ACHN (cell line): ENCODE data around the gene MRC1.

Experiments used
- DNase-seq: peaks from one replicate; pipeline ENCODE4 v3.0.0-alpha.2; 2015
- in situ Hi-C: cut with HindIII; loops from 2 replicates; pipeline ENCODE4 v1.10.0; 2017; ENCODE audit warnings: low sequenced_read_pairs, low pct_ligation_motif_present, low pct_unique_long_range_greater_than_20kb

Gene MRC1

GRCh38 chr10:17835688-17836087, 26.5 kb downstream of the MRC1 start:
- peak; percentile 95 for DNase-seq

GRCh38 chr10:17836942-17837341, 27.8 kb downstream of the MRC1 start:
- in situ Hi-C loops, result no loop called here
- DNase-seq, result peak; percentile 9

More at GRCh38 chr10:17835688-17836087, 26.5 kb downstream of the MRC1 start:
- in situ Hi-C loops, result no loop called here

GRCh38 chr10:17838080-17838648, 29.0 kb downstream of the MRC1 start:
- in situ Hi-C loops, result no loop called here

GRCh38 chr10:17841050-17841449, 31.9 kb downstream of the MRC1 start:
- in situ Hi-C loops, result no loop called here
- no peak for DNase-seq

More at GRCh38 chr10:17838080-17838648, 29.0 kb downstream of the MRC1 start:
- DNase-seq, result no peak

GRCh38 chr10:17842641-17843040, 33.5 kb downstream of the MRC1 start:
- in situ Hi-C loops, result no loop called here
- DNase-seq, result no peak

- in situ Hi-C loops, result no loop called here
- DNase-seq, result peak; percentile 31
Measured at GRCh38 chr10:17847585-17848296, 38.6 kb downstream of the MRC1 start.

GRCh38 chr10:17848646-17849045, 39.5 kb downstream of the MRC1 start:
- in situ Hi-C loops, result no loop called here
- no peak for DNase-seq

GRCh38 chr10:17850501-17850900, 41.4 kb downstream of the MRC1 start:
- in situ Hi-C loops, result no loop called here
- DNase-seq, result no peak

- DNase-seq, result no peak
- in situ Hi-C loops, result no loop called here
Measured at GRCh38 chr10:17851611-17852010, 42.5 kb downstream of the MRC1 start.

GRCh38 chr10:17854044-17854652, 45.0 kb downstream of the MRC1 start:
- in situ Hi-C loops, result no loop called here
- no peak for DNase-seq

GRCh38 chr10:17857040-17857439, 47.9 kb downstream of the MRC1 start:
- in situ Hi-C loops, result no loop called here
- no peak for DNase-seq

GRCh38 chr10:17859492-17860156, 50.5 kb downstream of the MRC1 start:
- in situ Hi-C loops, result no loop called here
- DNase-seq, result no peak

- no peak for DNase-seq
- in situ Hi-C loops, result no loop called here
Measured at GRCh38 chr10:17861760-17862159, 52.6 kb downstream of the MRC1 start.

- in situ Hi-C loops, result no loop called here
- DNase-seq, result no peak
Measured at GRCh38 chr10:17865351-17865750, 56.2 kb downstream of the MRC1 start.

GRCh38 chr10:17866346-17866745, 57.2 kb downstream of the MRC1 start:
- in situ Hi-C loops, result no loop called here
- DNase-seq, result no peak

- no peak for DNase-seq
- in situ Hi-C loops, result no loop called here
Measured at GRCh38 chr10:17867056-17867455, 57.9 kb downstream of the MRC1 start.

GRCh38 chr10:17871036-17871435, 61.9 kb downstream of the MRC1 start:
- DNase-seq, result no peak
- in situ Hi-C loops, result no loop called here

GRCh38 chr10:17872191-17873091, 63.3 kb downstream of the MRC1 start:
- in situ Hi-C loops, result no loop called here
- peak; percentile 24 for DNase-seq
